Trophoblast cell (in vitro differentiated cells and primary cell): ENCODE data around the gene EPB41.

Experiments used
- DNase-seq, 2 donors: peaks; one replicate each; pipeline ENCODE4 v3.0.0-alpha.2; 2016
- H2AFZ ChIP-seq: 2 replicates; pipeline ENCODE4 v1.6.1; 2013; ENCODE audit warnings: low read length, moderate library complexity, mild to moderate bottlenecking; ENCODE audit not compliant: insufficient read depth, poor library complexity
- H2AK5ac ChIP-seq: 2 replicates; pipeline ENCODE4 v1.6.1; 2013; ENCODE audit warnings: mild to moderate bottlenecking, low read length
- H2BK120ac ChIP-seq: 2 replicates; pipeline ENCODE4 v1.6.1; 2013; ENCODE audit warnings: low read length, mild to moderate bottlenecking, moderate library complexity; ENCODE audit not compliant: insufficient read depth, poor library complexity
- H2BK12ac ChIP-seq: 2 replicates; pipeline ENCODE4 v1.6.1; 2013; ENCODE audit warnings: mild to moderate bottlenecking, low read length, moderate library complexity
- H2BK5ac ChIP-seq: 2 replicates; pipeline ENCODE4 v1.6.1; 2013; ENCODE audit warnings: low read length, low read depth, moderate library complexity, mild to moderate bottlenecking; ENCODE audit not compliant: poor library complexity
- H3K14ac ChIP-seq: 2 replicates; pipeline ENCODE4 v1.6.1; 2013; ENCODE audit warnings: mild to moderate bottlenecking, low read length
- H3K18ac ChIP-seq: 2 replicates; pipeline ENCODE4 v1.6.1; 2013; ENCODE audit warnings: mild to moderate bottlenecking, low read length
- H3K23ac ChIP-seq: 2 replicates; pipeline ENCODE4 v1.6.1; 2013; ENCODE audit warnings: low read length
- H3K27ac ChIP-seq: 2 replicates; pipeline ENCODE4 v1.5.1; 2013; ENCODE audit warnings: low read depth, mild to moderate bottlenecking, inconsistent platforms, low read length, moderate library complexity
- H3K27me3 ChIP-seq: 2 replicates; pipeline ENCODE4 v1.6.1; 2013; ENCODE audit warnings: inconsistent platforms, mild to moderate bottlenecking, low read length, moderate library complexity; ENCODE audit not compliant: insufficient read depth
- H3K36me3 ChIP-seq, 2 experiments: 1 replicate in 1 of 2; 2 replicates in 1 of 2; pipeline ENCODE4 v1.6.1; 2013; ENCODE audit warnings: low read length in 2 of 2, mild to moderate bottlenecking in 2 of 2, moderate library complexity in 1 of 2; ENCODE audit not compliant: insufficient read depth in 2 of 2, control insufficient read depth in 1 of 2
- H3K4ac ChIP-seq: 2 replicates; pipeline ENCODE4 v1.6.1; 2013; ENCODE audit warnings: low read depth, mild to moderate bottlenecking, low read length, moderate library complexity
- H3K4me1 ChIP-seq, 2 experiments: 1 replicate in 1 of 2; 2 replicates in 1 of 2; pipeline ENCODE4 v1.6.1; 2013; ENCODE audit warnings: low read length in 2 of 2, mild to moderate bottlenecking in 2 of 2, moderate library complexity in 1 of 2; ENCODE audit not compliant: insufficient read depth in 2 of 2, control insufficient read depth in 1 of 2
- H3K4me2 ChIP-seq: 2 replicates; pipeline ENCODE4 v1.6.1; 2013; ENCODE audit warnings: inconsistent platforms, mild to moderate bottlenecking, low read length, moderate library complexity
- H3K4me3 ChIP-seq: 2 replicates; pipeline ENCODE4 v1.5.1; 2013; ENCODE audit warnings: mild to moderate bottlenecking, low read depth, low read length, inconsistent platforms
- H3K79me1 ChIP-seq: one replicate; pipeline ENCODE4 v1.6.1; 2013; ENCODE audit warnings: low read length
- H3K79me2 ChIP-seq: 2 replicates; pipeline ENCODE4 v1.6.1; 2013; ENCODE audit warnings: low read length, mild to moderate bottlenecking; ENCODE audit not compliant: control insufficient read depth, insufficient read depth, poor library complexity
- H3K9ac ChIP-seq: 2 replicates; pipeline ENCODE4 v1.6.1; 2013; ENCODE audit warnings: mild to moderate bottlenecking, low read length
- H3K9me3 ChIP-seq: 2 replicates; pipeline ENCODE4 v1.6.1; 2013; ENCODE audit warnings: low read depth, mild to moderate bottlenecking, control low read depth, inconsistent platforms, low read length; ENCODE audit not compliant: insufficient read depth
- H4K12ac ChIP-seq: 2 replicates; pipeline ENCODE4 v1.6.1; 2013; ENCODE audit warnings: low read depth, mild to moderate bottlenecking, low read length, moderate library complexity
- H4K8ac ChIP-seq: 2 replicates; pipeline ENCODE4 v1.6.1; 2013; ENCODE audit warnings: low read depth, mild to moderate bottlenecking, low read length, moderate library complexity
- H4K91ac ChIP-seq: one replicate; pipeline ENCODE4 v1.6.1; 2013; ENCODE audit warnings: low read depth, mild to moderate bottlenecking, low read length, moderate library complexity
- whole genome bisulfite sequencing: extraction: QIAGEN DNeasy Blood & Tissue Kit; methylation state at CpG from one replicate; pipeline ENCODE4 v1.1.7; 2013; ENCODE audit warnings: missing lambda C conversion rate; ENCODE audit not compliant: insufficient read length, insufficient coverage; ENCODE audit errors: extremely low coverage; 5-methylcytosine and 5-hydroxymethylcytosine counted together

Gene EPB41

DNA sequence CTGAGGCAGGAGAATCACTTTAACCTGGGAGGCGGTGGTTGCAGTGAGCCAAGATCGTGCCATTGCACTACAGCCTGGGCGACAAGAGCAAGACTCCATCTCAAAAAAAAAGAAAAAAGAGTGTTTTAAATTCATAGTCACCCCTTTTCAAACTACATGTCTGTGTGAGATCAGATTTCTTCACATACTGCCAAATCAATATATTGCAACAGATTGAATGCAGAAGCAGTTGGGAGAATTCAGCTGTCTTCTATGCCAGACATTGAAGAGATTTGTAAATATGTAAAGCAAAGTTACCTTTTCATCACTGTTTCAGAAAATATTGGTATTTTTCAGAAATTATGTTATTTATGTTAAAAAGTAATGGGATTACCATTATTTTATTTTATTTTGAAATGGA, 108.3 kb downstream of the EPB41 start:
- Histone ChIP-seq H3K79me1 (no peaks in the 10 kb centered on the region), H4K12ac (no peak overlapping the region), H4K91ac (no peak overlapping the region), H2AK5ac (no peak overlapping the region), H3K27ac (no peak overlapping the region), H3K4ac (no peak overlapping the region), H3K4me3 (no peak overlapping the region), H3K4me2 (no peak overlapping the region), H2BK5ac (no peak overlapping the region), H3K27me3 (no peaks in the 10 kb centered on the region), H3K14ac (no peak overlapping the region), H4K8ac (no peak overlapping the region), H2BK120ac (no peak overlapping the region), H3K9ac (no peak overlapping the region), H3K36me3 (no peaks in the 10 kb centered on the region), H3K4me1 (no peaks in the 10 kb centered on the region), H3K18ac (no peak overlapping the region), H3K9me3 (no peaks in the 10 kb centered on the region), H2AFZ (no peak overlapping the region), H3K79me2 (no peaks in the 10 kb centered on the region), H2BK12ac (no peak overlapping the region), H3K23ac (no peak overlapping the region)
- DNase-seq = no peak
- WGBS = no CpG with 5 or more reads among the region's 3 CpGs

DNA sequence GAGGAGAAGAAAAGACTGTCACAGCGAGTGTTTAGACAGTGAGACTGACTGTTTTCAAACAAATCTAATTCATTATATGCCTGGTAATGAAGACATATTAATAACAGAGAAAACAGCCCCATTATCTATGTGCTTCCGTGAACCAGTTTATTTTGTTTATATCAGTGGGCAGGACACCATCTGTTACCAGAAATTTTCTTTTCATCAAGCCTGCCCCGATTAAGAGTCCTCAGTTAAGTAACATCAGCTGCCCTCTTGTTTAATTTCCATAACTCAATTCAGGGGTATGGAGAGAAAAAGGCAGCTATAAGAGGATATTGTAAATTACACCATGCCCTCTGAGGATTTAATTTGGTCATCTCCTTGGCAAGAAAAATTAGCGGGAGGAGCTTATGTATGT, 115.3 kb downstream of the EPB41 start:
- H3K27me3 ChIP-seq = no peaks in the 10 kb centered on the region
- no CpG with 5 or more reads among the region's 4 CpGs for WGBS
- H2BK5ac ChIP-seq = no peak overlapping the region
- no peak overlapping the region for H4K8ac ChIP-seq
- no peak overlapping the region for H2BK12ac ChIP-seq
- H2AK5ac ChIP-seq = no peak overlapping the region
- H2AFZ ChIP-seq = no peak overlapping the region
- no peaks in the 10 kb centered on the region for H3K79me2 ChIP-seq
- H3K9me3 ChIP-seq = no peaks in the 10 kb centered on the region
- H3K4me2 ChIP-seq = no peak overlapping the region
- no peak overlapping the region for H3K14ac ChIP-seq
- H3K79me1 ChIP-seq = no peaks in the 10 kb centered on the region
- H3K4ac ChIP-seq = no peak overlapping the region
- no peaks in the 10 kb centered on the region for H3K4me1 ChIP-seq
- no peak overlapping the region for H3K18ac ChIP-seq
- H4K12ac ChIP-seq = no peak overlapping the region
- H3K27ac ChIP-seq = no peak overlapping the region
- no peak overlapping the region for H3K9ac ChIP-seq
- no peak for DNase-seq
- H2BK120ac ChIP-seq = no peak overlapping the region
- H3K23ac ChIP-seq = no peak overlapping the region
- H3K4me3 ChIP-seq = no peak overlapping the region
- H4K91ac ChIP-seq = no peak overlapping the region
- H3K36me3 ChIP-seq = no peaks in the 10 kb centered on the region

- Histone ChIP-seq H3K9ac (no peak overlapping the region), H4K8ac (no peak overlapping the region), H3K9me3 (no peaks in the 10 kb centered on the region), H3K27me3 (no peaks in the 10 kb centered on the region), H3K14ac (no peak overlapping the region), H4K12ac (no peak overlapping the region), H3K79me1 (no peaks in the 10 kb centered on the region), H3K4me1 (no peaks in the 10 kb centered on the region), H2AFZ (no peak overlapping the region), H3K4ac (no peak overlapping the region), H2BK120ac (no peak overlapping the region), H3K18ac (no peak overlapping the region), H4K91ac (no peak overlapping the region), H3K23ac (no peak overlapping the region), H3K79me2 (no peaks in the 10 kb centered on the region), H3K4me3 (no peak overlapping the region), H3K4me2 (no peak overlapping the region), H2BK5ac (no peak overlapping the region), H2BK12ac (no peak overlapping the region), H3K36me3 (no peaks in the 10 kb centered on the region), H3K27ac (no peak overlapping the region), H2AK5ac (no peak overlapping the region)
- no CpG with 5 or more reads among the region's 4 CpGs for WGBS
- DNase-seq = no peak
Observed at GRCh38 chr1:29032841-29033240, 118.5 kb downstream of the EPB41 start.

DNA sequence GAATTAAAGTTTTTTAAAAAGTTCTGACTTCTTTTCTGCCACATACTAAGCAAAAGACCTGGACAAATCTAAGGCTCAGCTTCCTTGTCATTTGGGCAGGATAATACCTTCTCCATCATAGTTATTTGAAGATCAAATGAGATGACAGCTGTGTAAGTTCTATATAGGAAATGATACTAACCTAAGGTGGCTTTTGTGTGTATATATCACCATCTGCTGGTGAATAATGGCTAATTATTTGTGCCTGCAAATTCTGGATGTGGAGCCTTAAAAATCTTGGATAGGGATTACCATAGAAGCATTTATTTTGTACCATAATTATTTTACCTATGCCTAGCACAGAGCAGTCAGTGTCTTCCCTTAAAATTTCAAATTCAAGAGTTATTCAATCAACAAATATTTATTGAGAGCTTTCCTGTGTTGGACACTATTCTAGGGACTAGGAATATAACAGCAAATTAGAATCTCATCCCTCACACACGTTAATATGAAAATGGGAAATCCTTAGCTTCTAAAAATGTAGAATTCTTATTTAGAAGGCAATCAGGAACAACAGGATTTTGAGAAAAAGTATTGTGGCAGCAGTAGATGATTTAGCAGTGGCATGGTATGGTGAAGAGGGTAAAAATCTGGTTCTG, 119.6 kb downstream of the EPB41 start:
- Histone ChIP-seq H4K12ac (no peak overlapping the region), H4K8ac (no peak overlapping the region), H2BK5ac (no peak overlapping the region), H3K27me3 (no peaks in the 10 kb centered on the region), H4K91ac (no peak overlapping the region), H3K18ac (no peak overlapping the region), H3K79me2 (no peaks in the 10 kb centered on the region), H3K23ac (no peak overlapping the region), H3K79me1 (no peaks in the 10 kb centered on the region), H3K4ac (no peak overlapping the region), H3K27ac (no peak overlapping the region), H3K9ac (no peak overlapping the region), H3K4me2 (no peak overlapping the region), H3K14ac (no peak overlapping the region), H3K4me3 (no peak overlapping the region), H3K4me1 (no peaks in the 10 kb centered on the region), H2BK12ac (no peak overlapping the region), H2AFZ (no peak overlapping the region), H2BK120ac (no peak overlapping the region), H2AK5ac (no peak overlapping the region), H3K36me3 (no peaks in the 10 kb centered on the region), H3K9me3 (no peaks in the 10 kb centered on the region)
- no CpG with 5 or more reads among the region's 1 CpG for WGBS
- DNase-seq = peak in 1 of 2 donors; percentile 76
